GM15510 (cell line): ENCODE results near the gene MAP2K2.

Experiments used
- POLR2A ChIP-seq: IDR thresholded peaks from 3 replicates; pipeline ENCODE4 v1.6.1; 2011; ENCODE audit warnings: borderline replicate concordance; ENCODE audit not compliant: insufficient read length; ENCODE audit errors: extremely low read depth

MAP2K2 gene

GRCh38 chr19:4077007-4077374 is 46.9 kb downstream of the MAP2K2 start:
- TF ChIP-seq POLR2A, result no peak

- TF ChIP-seq POLR2A, result no peak
Measured at GRCh38 chr19:4075373-4075772, 48.5 kb downstream of the MAP2K2 start.

- no peak for TF ChIP-seq POLR2A
Measured at GRCh38 chr19:4071610-4072009, 52.3 kb downstream of the MAP2K2 start.

GRCh38 chr19:4069331-4069959 is 54.5 kb downstream of the MAP2K2 start:
- TF ChIP-seq POLR2A, result no peak

GRCh38 chr19:4068047-4068966 is 55.6 kb downstream of the MAP2K2 start:
- TF ChIP-seq POLR2A, result no peak

GRCh38 chr19:4067396-4068046 is 56.4 kb downstream of the MAP2K2 start:
- no peak for TF ChIP-seq POLR2A

- TF ChIP-seq POLR2A, result peak; percentile 52
Measured at GRCh38 chr19:4066682-4067395, 57.1 kb downstream of the MAP2K2 start, which contains the start of gene ZBTB7A. Gene ZBTB7A, minus strand, starts transcription at chr19:4066899. Its CDS starts 11,667 bp downstream, at chr19:4055232.

GRCh38 chr19:4066176-4066606 is 57.7 kb downstream of the MAP2K2 start:
- no peak for TF ChIP-seq POLR2A

GRCh38 chr19:4065430-4066175 is 58.3 kb downstream of the MAP2K2 start:
- TF ChIP-seq POLR2A, result peak; percentile 63

- TF ChIP-seq POLR2A, result no peak
Measured at GRCh38 chr19:4064496-4065260, 59.2 kb downstream of the MAP2K2 start.

GRCh38 chr19:4064149-4064495 is 59.8 kb downstream of the MAP2K2 start:
- no peak for TF ChIP-seq POLR2A

GRCh38 chr19:4063369-4064148 is 60.4 kb downstream of the MAP2K2 start:
- no peak for TF ChIP-seq POLR2A
